Raji (cell line): ENCODE measurements around the gene FAM237A.

Experiments
- POLR2A ChIP-seq: IDR thresholded peaks from 2 replicates; pipeline ENCODE4 v1.6.1; 2011; ENCODE audit warnings: low read depth, low read length, control low read depth; ENCODE audit not compliant: insufficient read depth

The FAM237A gene

DNA sequence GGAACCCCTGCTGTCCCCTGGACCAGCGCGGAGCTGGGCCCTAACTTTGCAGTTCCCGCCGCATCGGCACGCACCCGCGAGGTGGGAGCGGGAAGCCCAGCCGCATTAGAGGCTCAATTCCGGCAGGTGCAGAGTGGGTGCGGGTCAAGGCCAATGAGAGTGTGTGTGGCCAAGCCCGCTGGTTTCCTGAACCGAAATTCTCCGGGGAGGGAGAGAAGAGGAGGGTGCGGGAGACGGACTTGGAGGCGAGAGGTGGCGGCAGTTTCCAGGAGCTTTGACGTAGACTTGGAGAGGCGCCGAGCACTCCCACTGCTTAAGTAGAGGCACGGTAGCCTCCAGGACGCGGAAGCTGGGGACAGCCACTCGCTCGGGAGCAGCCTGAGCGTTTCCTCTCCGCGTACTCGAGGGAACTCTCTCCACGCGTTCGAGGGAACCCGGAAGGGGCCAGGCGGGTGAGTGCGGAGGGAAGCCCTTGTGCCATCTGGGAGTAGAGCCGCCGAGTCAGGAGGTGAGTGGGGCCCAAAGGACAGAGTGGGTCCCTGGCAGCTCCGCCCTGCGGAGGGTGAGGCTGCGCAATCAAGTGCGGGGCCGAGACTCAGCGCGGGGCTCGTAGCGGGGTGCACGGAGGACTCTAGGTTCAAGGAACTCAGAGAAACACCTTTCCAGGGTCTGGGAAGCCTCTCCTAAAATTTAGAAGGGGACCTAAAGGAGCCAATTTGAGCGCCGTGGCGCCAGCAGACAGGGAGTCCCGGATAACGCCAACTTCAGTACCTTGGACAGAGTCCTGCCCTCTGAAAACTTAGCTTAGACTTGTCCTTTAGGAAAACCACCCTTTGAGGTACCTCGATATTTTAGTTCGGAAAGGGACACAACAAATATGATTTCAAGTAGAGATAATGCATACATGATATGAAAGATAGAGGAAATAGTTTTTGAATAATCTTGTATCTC lies at the start of gene FAM237A:
FAM237A (plus strand) TSS at position 413 of the 951 bp plus-strand sequence. CDS start 1,750 bp downstream, outside the sequence.
- TF ChIP-seq POLR2A, result no peak

DNA sequence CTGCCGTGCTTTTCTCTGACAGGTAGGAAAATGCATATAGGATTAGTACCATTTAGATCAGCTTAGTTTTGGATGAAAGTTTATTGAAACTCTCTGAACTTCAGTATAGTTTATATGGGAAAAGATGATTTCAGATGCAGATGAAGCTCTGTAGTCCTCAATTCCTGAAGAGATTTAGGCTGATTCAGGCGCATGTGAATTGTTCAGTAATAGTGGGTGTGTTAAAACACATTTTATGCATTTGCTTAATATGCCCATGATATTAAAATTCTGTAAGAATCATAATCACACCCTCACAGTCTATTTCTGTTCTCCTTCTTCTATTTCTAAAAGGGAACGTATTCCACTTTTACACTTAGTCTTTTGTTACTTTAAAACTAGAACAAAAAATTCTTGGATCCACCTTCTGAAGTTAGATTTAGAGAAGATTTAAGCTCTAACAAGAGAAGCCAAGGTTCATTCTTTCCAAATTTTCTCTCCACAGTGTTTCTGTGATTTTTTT lies 44.5 kb upstream of the FAM237A start:
- no peak for TF ChIP-seq POLR2A

GRCh38 chr2:206603243-206603642 lies 39.0 kb upstream of the FAM237A start:
- TF ChIP-seq POLR2A, result no peak

- no peak for TF ChIP-seq POLR2A
Measured at GRCh38 chr2:206610451-206610850, 31.8 kb upstream of the FAM237A start.

DNA sequence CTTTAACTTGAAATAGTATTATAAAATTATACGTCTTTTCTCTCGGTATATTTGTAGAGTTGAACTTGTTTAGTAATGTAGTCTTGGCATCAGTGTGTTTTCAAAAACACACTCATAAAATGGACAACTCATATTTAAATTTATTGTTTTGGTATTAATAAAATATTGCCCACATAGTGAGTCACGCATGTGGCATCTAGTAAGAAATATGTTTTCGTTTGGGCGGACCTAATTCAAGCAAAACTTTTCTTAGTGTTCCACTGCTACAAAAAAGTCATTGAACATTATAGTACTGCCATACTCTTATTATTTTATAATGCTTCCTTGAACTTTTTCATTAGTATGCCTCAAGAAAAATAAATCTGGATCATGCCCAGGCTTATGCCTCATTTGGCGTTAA lies 31.1 kb upstream of the FAM237A start:
- TF ChIP-seq POLR2A, result no peak

DNA sequence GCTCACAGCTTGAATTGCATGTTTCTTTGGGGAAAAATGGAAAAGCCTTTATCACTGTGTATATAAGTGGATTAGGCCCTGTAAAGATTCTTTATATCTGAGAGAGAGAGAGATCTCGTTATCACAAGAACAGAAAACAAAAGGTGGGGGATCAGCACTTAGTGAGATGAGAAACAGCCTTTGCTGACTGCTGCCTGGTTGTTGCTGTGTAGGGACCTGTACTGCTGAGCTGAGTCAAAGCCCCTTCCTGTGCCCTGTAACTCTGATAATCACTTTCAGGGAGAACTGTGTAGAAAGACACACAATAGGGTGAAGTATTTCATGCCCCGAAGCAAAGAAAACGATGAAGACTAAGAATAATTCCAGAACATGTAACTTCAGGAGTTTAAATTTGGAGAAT lies 30.6 kb upstream of the FAM237A start:
- no peak for TF ChIP-seq POLR2A

DNA sequence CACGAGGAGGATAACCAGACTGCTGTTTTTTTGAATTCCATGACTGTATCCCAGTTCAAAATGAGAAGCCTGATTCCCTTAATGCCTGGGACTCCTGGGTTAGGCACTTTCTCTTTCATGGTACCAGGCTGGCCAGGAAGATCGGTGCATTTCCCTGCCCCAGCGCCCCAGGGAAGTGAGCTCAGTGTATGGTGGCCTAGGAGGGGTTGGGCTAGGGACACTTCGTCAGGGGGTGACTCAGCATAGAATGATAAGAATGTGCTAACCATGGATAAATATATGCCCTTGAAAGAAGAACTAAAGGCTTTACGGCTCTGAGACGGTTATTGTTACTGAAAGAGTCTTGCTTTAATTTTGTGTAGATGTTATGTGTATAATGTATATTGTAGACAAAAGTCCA lies 27.5 kb upstream of the FAM237A start:
- TF ChIP-seq POLR2A, result no peak

- TF ChIP-seq POLR2A, result no peak
Measured at GRCh38 chr2:206615417-206616089, 26.7 kb upstream of the FAM237A start.

- no peak for TF ChIP-seq POLR2A
Measured at GRCh38 chr2:206616151-206616550, 26.1 kb upstream of the FAM237A start.

- no peak for TF ChIP-seq POLR2A
Measured at GRCh38 chr2:206619011-206619410, 23.3 kb upstream of the FAM237A start.

DNA sequence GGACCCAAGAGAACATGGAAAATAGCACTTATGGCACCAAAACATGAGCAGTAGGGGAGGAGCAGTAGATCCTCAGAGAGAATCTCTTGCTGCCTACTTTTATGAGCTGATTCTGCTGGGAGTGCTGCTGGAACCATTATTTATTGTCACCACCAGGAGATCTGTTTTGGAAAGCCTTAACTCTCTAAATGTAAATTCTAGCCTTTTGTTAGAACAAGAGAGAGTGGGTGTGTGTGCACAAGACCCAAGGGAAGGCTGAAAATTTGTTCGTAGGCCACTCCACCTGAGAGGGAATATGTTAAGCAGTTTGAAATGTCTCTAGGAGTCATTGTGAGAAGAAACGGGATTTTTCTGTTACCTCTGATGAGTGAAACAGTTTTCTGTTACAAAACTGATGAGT lies 16.2 kb upstream of the FAM237A start:
- no peak for TF ChIP-seq POLR2A

DNA sequence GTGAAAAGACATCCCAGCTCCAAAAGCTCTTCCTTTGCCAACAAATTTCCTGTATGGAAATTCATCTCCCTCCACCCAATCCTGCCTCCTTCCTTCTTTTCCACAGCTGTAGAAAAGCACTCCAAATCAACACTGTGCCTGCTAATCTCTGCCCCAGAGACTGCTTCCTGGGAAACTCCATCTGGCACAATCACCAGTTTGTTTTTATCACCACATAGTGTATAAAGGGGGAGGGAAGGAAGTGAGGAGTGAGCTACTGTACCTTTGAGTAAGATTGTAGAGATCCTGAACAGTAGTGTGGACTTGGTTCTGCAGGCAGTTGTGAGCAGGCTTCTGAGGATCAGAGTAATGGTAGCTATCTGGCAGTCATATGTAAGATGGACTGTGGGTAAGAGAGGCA lies 14.7 kb upstream of the FAM237A start:
- no peak for TF ChIP-seq POLR2A

DNA sequence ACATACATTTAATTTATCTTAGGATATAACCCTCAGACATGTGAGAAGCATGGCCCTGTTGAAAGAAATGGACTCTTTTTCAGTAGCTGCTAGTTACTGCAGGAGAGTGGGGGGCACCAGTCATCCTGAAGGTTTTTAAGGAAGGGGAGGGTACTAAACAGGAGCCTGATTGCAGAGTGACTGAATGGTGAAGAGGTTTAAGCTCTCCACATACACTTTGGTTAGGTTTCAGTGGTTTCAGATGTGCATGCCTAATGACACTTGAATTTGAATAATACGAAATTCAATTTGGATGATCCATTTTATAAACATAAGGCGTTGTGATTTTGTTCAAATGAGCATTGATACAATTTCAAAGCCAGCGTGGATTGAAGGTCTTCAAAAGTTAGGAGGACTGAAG lies 10.9 kb upstream of the FAM237A start:
- TF ChIP-seq POLR2A, result no peak

DNA sequence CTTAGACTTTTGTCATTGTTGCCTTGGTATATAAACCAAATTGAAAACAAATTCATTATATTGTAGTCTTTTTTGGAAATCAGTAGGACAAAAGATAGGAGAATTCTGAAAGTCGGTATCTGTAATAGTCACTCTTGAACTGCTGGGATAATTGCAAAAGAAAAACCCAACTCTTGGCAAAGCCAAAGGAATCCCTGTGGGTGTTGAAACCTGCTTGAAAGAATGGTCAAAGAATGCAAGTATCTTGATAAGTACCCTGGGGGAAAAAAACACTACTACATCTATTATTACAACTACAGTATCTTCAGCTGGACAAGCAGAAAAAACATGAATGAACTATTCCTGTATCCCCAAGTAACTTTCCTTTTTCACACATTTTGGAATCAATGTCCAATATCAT lies 7.3 kb upstream of the FAM237A start:
- no peak for TF ChIP-seq POLR2A

DNA sequence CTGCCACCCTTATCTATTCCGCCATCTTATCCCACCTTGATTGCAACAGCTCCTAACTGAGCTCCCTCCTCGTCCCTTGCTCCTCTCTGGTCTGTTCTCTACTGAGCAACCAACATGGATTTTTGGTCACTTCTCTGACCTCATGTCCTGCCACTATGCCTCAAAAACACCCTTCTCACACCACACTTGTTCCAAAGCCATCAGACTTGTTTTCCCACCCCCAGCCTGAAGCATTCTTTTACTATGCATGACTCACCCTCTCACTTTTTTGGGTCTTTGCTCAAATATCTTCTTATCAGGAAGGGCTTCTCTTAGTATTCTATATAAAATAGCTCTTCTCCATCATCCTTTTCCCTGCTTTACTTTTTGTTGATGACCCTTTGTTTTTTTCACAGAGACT lies 2.7 kb upstream of the FAM237A start:
- TF ChIP-seq POLR2A, result no peak

GRCh38 chr2:206641226-206641625 lies 1.1 kb upstream of the FAM237A start:
- TF ChIP-seq POLR2A, result no peak
